Skin of body (tissue), 2 donors: ENCODE data around the gene NTSR2. TPM values are rescaled to one million over a fixed set of nuclear protein-coding genes. Genes with fewer than 3 reads are reported as not detected.

Experiments used
- DNase-seq: peaks from one replicate; lab custom pipeline; 2025; lab: John Stamatoyannopoulos, UW
- total RNA-seq: library from RNA; depleted of rRNA; stranded (reverse); fragments of >200 nt; gene quantifications from one replicate; pipeline ENCODE4 v1.2.3, GENCODE V29; 2014

Gene NTSR2
- total RNA-seq, 1 donor from 2014 or later, result 0.10 TPM

DNA sequence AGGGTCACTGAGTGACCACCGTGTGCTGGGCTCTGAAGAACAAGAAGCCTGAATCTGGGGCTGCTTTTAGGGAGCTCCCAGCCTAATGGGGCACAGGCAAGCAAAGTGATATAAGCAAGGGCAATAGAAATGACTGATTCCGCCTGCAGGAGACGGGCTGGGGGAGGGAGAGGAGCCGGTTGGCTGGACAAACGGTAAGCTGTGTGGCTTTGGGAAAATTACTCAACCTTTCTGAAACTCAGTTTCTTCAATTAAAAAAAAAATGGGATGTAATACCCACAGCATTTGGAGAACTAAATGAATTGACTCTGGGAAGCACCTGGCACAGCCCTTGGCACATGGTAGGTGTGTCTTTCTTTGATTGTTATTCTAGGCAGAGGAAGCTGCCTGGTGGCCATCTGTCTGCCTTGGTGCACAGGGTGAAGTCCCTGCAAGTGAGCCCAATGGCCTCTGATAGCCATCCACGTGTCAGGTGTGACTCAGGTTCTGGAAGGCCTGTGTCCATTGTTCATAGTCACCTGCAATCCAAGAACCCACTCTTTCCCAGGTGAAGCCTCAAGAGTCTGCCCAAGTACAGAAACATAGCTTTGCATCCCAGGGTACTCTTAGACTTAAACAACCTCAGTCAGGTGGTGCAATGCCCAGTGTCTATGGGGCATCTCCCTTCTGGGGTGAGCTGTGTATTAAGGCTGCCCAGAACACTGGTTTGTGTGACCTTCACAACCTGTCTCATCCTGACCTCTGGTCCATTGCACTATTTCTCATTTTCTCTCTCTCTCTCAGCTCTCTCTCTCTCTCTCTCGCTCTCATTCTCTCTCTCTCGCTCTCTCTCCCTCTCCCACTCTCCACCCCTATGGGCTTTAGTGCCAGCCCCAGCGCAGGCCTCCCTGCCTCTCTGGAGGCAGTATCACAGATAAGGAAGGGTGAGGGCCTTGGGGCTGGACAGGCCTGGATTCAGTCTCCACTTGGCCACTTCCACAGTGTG lies 30.0 kb upstream of the NTSR2 start:
- no peak for DNase-seq

GRCh38 chr2:11698009-11698922 lies 28.3 kb upstream of the NTSR2 start:
- DNase-seq, result peak; percentile 25

DNA sequence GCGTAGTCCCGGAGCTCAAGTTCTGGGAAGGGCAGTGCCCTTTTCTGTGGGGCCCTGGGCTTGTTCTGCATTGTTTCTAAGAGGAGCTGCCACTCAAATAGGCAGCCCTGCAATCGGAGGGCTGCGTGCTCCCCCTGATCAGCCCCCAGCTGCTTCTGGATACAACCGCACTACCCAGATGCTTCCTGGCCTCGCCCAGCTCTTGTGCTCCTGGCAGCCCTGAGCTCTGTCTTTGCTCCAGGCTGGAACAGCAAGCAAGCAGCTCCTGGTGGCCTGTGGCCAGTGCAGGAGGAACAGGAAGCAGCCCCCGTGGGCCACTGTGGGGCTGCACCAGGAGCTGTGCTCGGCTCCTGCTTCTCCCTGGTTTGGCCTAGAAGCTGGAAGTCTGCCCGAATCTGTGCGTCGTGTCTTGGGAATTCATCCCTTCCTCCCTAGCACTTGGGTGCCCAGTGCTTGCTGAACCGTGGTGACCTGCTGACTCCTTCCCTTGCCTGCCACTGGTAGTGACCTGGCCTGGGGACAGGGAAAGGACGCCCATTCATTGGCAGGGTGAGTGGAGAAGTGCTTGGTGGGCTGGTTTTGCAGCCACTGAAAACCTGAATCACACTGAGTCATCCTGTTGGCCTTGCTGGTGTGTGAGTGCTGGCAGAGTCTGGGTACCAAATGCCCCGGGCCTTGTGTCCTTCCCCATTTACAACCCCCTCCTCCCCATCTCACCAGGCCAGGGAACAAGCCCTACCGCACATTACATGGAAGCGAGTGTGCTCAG lies 27.3 kb upstream of the NTSR2 start:
- DNase-seq, result peak; percentile 61

DNA sequence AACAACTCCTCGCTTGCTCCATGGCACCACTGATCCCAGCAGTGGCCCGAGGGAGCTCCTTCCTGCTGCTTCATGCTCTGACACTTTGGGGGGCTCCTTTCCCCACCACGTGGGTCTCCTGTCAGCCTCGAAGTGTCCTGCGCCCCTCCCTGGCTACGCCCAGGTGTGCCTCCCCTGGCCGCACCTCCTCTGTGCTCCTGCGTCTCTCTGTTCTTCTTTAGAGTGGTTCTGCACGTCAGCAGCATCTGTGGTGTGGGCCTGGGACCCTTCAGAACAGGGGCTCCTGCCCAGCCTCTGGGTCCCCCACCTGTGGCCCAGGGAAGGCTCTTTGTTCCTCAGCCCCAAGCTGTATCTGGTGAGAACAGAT lies 26.7 kb upstream of the NTSR2 start:
- DNase-seq, result no peak

- no peak for DNase-seq
Measured at GRCh38 chr2:11695576-11695975, 25.6 kb upstream of the NTSR2 start.

GRCh38 chr2:11692966-11693521 lies 23.0 kb upstream of the NTSR2 start:
- DNase-seq, result peak; percentile 29

- DNase-seq, result no peak
Measured at GRCh38 chr2:11691076-11691660, 21.2 kb upstream of the NTSR2 start.

DNA sequence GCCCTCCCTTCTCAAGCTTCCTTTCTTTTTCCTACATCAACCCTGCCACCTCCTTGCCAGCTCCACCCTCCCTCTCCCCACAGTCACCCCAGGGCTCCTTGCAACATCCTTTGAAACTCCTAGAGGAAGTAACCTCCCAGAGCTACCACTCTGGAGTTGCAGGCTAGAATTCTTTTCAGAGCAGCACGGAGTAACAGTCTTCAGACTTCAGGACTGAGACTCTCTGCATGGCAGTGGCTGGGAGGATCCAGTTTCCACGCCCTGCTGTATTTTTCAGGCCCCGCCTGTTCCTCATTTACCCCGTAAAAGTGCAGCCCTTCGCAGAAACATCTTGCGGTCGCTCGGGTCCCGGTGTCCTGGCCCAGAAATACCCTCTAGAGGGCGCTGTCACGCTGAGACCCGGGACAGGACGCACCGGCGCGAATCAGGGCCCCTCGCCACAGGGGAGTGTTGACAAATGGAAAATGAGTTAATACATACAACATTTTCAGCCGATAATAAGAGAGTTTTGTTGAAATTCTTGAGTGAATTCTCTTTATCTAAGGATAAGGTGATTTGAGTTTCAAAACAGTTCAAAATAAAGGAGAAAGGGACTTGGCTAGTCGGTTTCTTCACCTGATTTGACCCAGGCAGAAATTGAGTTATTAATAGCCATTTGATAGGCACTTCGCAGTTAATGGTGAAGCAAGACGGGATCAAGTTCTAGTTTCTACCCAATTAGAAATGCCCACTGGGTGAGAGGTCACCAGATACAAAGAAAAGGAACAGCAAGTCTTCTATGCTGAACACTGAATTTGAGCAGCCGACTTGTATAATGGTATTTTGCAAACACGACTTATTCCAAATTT lies 18.5 kb upstream of the NTSR2 start:
- peak; percentile 59 for DNase-seq

DNA sequence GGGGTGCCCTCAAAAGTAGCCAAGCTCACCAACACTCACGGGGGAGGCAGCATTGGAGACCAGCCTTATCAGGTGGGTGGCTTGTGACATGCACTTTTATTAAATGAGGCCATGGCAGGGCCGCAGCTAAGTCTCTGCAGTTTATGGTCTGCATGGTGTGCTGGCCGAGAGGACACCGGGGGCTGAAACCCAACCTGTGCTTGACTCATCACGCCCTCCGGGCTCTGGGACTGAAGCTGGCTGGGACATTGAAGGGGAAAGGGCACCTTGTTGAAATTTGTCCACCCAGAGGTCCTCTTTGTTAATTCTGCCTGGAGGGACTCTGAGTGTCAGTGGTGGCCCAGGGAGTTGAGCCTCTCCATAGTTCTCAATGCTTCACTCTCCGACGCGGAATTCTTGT lies 17.7 kb upstream of the NTSR2 start:
- DNase-seq, result no peak

DNA sequence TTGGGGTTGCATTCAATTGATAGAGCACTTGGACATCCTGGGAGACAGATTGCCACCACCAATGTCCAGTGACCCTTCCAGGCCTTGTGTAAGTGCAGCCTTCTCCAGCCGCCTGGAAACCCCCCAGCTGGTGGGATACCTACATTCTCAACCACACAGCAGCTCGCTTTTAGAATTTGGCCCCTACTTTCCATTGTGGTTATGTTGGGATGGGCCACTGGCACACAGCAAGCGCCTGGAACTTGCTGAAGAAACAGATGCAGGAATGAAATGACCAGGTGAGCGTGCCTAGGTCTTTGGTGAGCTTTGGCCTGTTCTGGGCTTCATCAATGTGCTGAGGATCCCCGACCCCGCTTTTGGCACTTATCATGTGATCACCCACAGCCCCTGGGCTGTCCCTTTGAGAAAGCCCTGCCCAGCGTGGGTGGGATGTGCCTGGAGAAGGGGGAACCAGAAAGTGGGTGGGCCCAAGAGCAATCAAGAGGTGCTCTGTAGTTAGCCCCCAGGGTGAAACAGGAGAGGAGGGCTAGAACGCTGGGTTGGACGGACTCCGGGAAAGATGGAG lies 16.0 kb upstream of the NTSR2 start:
- no peak for DNase-seq

DNA sequence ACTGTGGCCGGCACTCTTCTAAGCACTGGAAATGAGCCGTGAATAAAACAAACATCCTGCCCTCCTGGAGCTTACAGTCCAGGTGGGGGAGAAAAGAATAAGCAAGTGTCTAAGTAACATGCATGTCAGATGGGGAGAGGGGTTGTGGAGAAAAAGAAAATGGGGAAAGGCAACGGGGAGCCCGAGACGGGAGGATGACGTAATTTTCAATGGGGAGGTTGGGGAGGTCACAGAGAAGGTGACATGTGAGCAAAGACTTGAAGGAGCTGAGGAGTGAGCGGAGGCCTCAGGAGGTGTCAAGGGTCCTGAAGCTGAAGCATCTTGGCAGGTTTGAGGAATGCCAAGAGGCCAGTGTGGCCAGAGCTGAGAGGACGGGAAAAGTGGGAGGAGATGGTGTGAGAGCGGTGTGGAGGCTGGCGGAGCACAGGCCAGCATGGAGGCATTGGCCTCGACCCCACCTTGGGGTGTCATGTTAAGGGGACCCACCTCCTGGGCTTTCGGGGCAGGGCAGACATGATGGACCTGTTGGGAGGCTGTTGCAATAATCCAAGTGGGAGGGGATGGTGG lies 15.0 kb upstream of the NTSR2 start:
- no peak for DNase-seq

- DNase-seq, result no peak
Measured at GRCh38 chr2:11683966-11684365, 14.0 kb upstream of the NTSR2 start.

GRCh38 chr2:11683476-11683875 lies 13.5 kb upstream of the NTSR2 start:
- no peak for DNase-seq

DNA sequence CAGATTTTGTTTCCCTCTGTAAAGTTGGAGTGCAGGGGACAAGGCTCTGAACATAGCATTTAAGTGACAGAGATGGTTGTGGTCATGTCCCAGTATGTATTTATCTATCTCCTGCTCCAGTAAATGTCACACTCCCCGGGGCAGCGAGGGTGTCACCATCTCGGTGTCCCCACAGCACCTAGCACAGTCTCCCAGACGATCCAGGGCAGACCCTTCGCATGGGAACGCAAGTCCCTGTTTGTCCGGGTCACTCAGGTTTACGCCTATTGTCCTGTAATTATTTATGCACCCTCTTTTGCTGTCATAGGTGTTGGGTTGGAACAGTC lies 12.6 kb upstream of the NTSR2 start:
- no peak for DNase-seq

DNA sequence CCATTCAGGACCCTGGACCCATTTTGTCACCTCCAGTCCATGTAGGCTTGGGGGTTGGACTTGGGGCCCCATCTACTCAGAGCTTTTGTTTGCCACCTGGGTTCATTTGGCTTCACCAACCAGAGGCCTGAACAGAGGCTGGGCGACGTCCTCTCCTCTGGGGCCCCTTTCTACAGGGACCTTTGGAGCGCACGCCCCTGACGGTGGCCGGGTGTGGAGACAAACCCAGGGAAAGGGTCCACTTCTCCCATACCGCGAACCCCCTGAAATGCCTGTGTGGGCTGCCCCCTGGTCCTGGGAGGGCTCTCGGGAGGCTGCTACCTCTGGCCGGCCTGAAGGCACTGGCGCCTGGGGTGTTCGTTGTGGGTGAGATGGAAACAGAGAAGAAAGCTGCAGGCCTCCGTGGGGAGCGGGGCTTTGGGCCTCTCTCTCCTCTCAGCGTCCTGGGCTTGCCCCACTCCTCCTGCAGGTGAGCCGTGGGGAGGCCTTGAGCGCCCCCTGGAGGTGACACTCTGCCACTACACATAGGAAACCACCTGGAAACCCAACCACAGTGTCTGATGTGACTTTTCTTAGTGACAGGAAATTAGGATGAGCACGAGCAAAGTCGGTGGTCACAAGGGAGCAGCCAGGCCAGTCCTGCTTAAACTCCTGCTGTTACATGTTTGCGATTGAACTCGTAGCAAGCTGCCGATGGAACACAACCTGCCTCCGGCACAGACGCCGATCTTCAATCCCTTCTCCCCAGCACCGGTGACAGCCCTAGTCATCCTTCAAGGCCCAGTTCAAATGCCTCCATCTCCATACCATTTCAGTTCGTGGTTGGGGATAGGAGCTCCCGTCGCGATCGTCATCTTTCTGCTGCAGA lies 12.0 kb upstream of the NTSR2 start:
- DNase-seq, result no peak

DNA sequence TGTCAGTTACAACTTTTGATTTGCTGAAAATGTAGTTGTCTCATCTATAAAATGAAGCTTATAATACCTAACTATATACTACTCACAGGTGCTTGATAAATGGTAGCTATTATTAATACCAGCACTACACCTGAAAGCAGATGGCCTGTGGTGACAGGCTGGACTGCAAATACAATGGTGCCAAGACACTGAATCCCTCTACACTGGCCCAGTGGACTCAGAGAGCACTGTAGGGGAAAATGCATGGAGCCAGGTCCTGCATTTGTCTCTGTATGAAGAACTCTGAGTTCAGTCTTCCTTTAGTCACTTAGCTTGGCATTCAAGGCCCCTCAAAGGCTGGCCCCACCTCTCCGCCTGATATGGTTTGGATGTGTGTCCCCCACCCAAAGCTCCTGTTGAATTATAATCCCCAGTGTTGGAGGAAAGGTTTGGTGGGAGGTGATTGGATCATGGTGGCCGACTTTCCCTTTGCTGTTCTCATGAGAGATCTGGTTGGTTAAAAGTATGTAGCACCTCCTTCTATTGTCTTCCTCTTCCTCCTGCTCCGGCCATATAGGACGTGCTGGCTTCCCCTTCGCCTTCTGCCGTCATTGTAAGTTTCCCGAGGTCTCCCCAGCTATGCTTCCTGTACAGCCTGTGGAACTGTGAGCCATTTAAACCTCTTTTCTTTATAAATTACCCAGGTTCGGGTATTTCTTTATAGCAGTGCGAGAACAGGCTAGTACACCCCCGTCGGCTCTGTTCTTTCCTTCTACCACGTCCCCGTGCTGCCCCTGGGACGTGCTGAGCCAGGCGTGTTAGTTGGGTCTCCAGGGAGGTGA lies 11.1 kb upstream of the NTSR2 start:
- DNase-seq, result no peak

DNA sequence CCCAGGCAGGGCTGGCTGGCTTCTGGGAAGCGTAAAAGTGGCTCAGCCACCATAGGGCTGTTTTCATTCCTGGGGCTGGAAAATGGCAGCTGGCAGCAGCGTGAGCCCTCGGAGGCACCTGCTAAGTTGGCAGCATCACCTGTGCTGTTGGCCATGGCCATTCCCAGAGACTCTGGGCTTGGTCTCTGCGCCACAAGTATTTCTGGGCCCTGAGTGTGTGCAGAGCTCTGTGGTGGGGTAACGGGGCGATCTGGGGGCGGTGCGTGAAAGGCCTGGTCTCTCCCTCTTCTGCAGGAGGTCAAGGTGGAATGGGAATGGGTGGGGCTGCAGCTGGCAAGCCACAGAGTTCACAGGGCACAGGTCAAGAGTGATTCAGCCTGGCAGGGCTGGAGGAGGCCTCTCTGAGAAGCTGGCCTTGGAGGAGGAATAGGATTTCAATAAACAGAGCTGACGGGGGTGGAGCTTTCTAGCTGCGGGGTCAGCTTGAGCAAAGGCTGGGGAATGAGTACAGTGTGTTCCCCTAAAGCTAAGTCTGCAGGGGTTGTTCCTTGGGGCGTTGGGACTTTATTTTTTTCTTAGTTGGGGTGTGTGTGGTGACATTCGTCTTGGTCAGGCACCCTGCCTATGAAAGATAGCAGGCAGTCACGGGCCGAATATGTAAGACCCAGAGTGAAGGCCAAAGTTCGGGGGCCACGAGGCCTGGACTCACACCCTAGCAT lies 10.3 kb upstream of the NTSR2 start:
- DNase-seq, result no peak
